ENCODE results near the gene SLC39A2. TPM values are rescaled to one million over a fixed set of nuclear protein-coding genes. Genes with fewer than 3 reads are reported as not detected.
"Not testable (repeated sequence)": the region's sequence is repeated elsewhere in the genome, so short reads cannot be mapped to it uniquely, and the experiment has no call there.

The SLC39A2 gene, protein sequence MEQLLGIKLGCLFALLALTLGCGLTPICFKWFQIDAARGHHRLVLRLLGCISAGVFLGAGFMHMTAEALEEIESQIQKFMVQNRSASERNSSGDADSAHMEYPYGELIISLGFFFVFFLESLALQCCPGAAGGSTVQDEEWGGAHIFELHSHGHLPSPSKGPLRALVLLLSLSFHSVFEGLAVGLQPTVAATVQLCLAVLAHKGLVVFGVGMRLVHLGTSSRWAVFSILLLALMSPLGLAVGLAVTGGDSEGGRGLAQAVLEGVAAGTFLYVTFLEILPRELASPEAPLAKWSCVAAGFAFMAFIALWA
- polyA plus RNA-seq (ENCODE audit: low read depth in 6 of 6), result not detected

DNA sequence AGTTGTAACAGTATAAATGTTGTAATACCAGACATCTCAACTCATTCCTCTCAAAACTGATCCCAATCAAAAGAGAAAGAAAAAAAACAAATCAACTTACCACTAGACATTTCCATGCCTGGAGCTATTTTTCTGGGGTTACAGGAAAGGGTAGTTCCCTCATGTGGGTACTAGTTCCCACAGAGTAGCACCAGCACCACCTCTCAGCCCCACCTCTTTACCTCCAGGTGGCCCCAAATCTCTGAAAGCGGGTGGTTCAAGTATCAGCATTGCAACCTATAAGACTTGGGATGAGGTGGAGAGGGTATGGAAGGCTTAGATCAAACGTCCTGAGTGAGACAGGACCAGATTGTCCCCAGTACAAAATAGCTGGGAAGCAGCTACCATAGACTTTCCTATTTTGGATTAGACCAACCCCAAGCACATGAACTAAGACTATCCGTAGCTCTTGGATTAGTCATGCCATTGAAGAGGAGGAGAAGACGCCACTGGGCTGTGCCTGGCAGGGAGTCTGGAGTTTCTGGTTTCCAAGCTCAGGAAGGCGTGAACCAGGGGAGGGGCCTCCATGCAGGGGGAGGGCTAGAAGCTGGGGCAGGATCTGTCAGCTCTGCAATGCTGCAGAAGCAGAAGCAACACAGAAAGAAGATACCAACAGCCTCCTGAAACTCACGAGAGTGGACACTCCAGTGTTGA is at the start of gene SLC39A2:
SLC39A2 (plus strand) TSS at position 620 of the 693 bp plus-strand sequence. CDS start 154 bp downstream, outside the sequence.
- no peak for DNase-seq
- Mint-ChIP-seq H3K4me3 (no peak within 1 kb of the TSS), H3K27ac (peak within 1 kb of the TSS in 4 of 6 donors; percentile 30 to 49 (median 44))

GRCh38 chr14:20954736-20955537 is 44.2 kb upstream of the SLC39A2 start, which contains the start of gene RNASE2:
Gene RNASE2 (plus strand): TSS chr14:20955487. CDS start chr14:20955772, 285 bp downstream.
- H3K9me3 Mint-ChIP-seq; ATAC-seq (ENCODE audit: low read depth in 2 of 2); H3K4me3 Mint-ChIP-seq; H3K36me3 Mint-ChIP-seq; H3K27ac Mint-ChIP-seq; H3K4me1 Mint-ChIP-seq; DNase-seq: not testable (repeated sequence)
- peaks cover 50 to 61% (median 55%) of the 10 kb centered on the region in 3 donors for H3K27me3 Mint-ChIP-seq

More for the DNA sequence above, at the start of gene SLC39A2:
- no peaks in the 10 kb centered on the region for H3K27me3 Mint-ChIP-seq
- H3K9me3 Mint-ChIP-seq, result no peaks in the 10 kb centered on the region
- peaks cover 0 to 6% (median 0%) of the 10 kb centered on the region in 3 donors for H3K4me1 Mint-ChIP-seq
- ATAC-seq (ENCODE audit: low read depth in 2 of 2), result no peak
- peaks cover 14 to 25% of the 10 kb centered on the region in 2 donors for H3K36me3 Mint-ChIP-seq

DNA sequence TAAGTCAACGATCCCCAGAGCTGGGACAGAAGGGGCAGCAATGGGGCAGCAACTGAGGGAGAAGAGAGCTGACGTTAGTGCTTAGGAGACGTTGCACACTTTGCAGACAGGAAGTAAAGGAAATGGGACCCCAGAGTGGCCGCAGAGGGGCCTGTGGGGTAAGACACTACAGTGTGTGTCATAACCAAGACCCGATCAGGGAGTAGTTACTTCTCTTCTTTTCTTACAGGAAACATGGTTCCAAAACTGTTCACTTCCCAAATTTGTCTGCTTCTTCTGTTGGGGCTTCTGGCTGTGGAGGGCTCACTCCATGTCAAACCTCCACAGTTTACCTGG is 43.6 kb upstream of the SLC39A2 start:
- not testable (repeated sequence) for H3K9me3 Mint-ChIP-seq; H3K4me3 Mint-ChIP-seq; DNase-seq; H3K27ac Mint-ChIP-seq; H3K36me3 Mint-ChIP-seq; H3K4me1 Mint-ChIP-seq; ATAC-seq (ENCODE audit: low read depth in 2 of 2)
- peaks cover 45 to 56% (median 50%) of the 10 kb centered on the region in 3 donors for H3K27me3 Mint-ChIP-seq

DNA sequence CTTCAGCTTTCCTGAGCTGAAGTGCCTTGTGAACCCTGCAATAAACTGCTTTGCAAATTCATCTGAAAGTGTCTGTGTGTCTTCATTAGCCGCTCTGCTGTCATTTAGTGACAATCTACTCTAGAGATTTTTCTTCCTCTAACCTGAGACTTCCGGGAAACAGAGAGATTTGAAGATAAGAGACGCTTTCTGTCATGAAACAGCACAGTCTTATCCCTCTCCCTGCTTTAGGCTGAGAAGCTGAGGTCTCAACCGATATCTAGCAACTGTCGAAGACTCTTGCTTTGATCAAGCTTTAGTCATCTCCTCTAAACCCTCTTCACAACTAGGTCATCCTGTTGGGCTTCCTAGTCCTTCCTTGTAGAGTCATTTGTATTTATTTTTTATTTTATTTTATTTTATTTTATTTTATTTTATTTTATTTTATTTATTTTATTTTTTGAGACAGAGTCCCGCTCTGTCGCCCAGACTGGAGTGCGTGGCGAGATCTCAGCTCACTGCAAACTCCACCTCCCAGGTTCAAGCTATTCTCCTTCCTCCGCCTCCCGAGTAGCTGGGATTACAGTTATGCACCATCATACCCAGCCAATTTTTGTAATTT is 42.6 kb upstream of the SLC39A2 start:
- H3K27ac Mint-ChIP-seq, result no peak overlapping the region
- H3K27me3 Mint-ChIP-seq, result peaks cover 40 to 53% (median 49%) of the 10 kb centered on the region in 3 donors
- H3K4me3 Mint-ChIP-seq, result no peak overlapping the region
- no peaks in the 10 kb centered on the region for H3K36me3 Mint-ChIP-seq
- DNase-seq (no peak), ATAC-seq (ENCODE audit: low read depth in 2 of 2) (no peak)
- peaks cover 0 to 5% (median 4%) of the 10 kb centered on the region in 3 donors for H3K4me1 Mint-ChIP-seq
- no peaks in the 10 kb centered on the region for H3K9me3 Mint-ChIP-seq

DNA sequence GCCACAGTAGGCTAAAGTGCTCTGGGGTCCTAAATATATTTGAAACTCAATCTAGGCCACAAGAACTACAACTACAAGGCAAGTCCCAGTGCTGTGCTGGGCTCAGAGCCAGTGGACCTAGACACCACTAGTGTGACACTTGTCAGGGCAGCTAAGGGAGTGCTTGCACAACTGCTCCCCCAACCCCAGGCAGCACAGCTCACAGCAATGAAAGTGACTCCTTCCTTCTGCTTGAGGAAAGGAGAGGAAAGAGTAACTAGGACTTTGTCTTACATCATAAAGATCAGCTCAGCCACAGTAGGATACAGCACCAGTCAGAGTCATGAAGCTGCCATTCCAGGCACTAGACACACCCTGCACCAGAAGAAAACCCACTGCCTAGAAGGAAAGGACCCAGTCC is 40.1 kb upstream of the SLC39A2 start:
- ATAC-seq (ENCODE audit: low read depth in 2 of 2); DNase-seq; H3K9me3 Mint-ChIP-seq; H3K27ac Mint-ChIP-seq; H3K4me3 Mint-ChIP-seq; H3K4me1 Mint-ChIP-seq; H3K36me3 Mint-ChIP-seq: not testable (repeated sequence)
- peaks cover 33 to 49% (median 35%) of the 10 kb centered on the region in 3 donors for H3K27me3 Mint-ChIP-seq

DNA sequence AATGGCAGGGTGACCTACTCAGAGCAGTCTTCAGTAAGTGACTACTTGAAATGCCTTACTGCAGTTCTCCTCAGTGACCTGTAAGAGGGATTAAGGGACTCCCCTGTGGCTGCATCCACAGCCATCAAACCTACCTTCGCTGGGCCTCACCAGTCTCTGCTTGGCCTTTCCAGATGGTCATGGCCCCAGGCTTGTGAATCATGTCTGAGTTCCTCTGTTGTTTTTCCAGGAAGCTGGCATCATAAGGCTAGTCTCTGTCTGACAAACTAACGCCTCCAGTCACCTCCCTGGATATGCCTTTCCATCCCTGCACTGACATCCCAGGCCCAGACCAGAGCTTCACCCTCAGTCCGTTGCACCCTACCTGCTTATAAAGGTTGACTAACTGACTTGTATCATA is 29.8 kb upstream of the SLC39A2 start:
- H3K36me3 Mint-ChIP-seq, result no peaks in the 10 kb centered on the region
- ATAC-seq (ENCODE audit: low read depth in 2 of 2), result no peak
- H3K27ac Mint-ChIP-seq, result no peak overlapping the region
- H3K4me3 Mint-ChIP-seq, result no peak overlapping the region
- H3K9me3 Mint-ChIP-seq, result no peaks in the 10 kb centered on the region
- no peak for DNase-seq
- peaks cover 4 to 12% (median 12%) of the 10 kb centered on the region in 3 donors for H3K4me1 Mint-ChIP-seq
- peaks cover 56 to 57% (median 56%) of the 10 kb centered on the region in 3 donors for H3K27me3 Mint-ChIP-seq

DNA sequence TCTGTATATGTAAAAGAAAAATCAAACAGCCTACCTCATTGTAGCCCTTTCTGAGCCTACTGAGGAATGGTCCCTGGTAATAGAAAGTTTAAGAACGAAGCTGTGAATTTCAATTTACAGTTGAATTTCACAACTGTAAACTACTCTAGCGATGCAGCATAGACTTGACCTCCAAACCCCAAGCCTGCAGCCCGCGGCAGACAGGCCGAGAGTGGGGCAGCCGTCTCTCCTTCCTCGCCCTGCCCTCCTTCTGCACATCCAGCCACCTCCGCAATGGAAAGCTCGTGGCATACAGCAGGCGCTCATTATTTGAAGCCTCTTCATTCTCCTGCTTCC is 28.5 kb upstream of the SLC39A2 start:
- Mint-ChIP-seq H3K36me3 (no peaks in the 10 kb centered on the region), H3K4me1 (peaks cover 4 to 12% (median 12%) of the 10 kb centered on the region in 3 donors), H3K9me3 (no peaks in the 10 kb centered on the region), H3K27ac (peak overlapping the region in 2 of 6 donors; percentile 22 to 83), H3K27me3 (peaks cover 47 to 56% (median 50%) of the 10 kb centered on the region in 3 donors), H3K4me3 (peak overlapping the region; percentile 82 to 95 (median 91))
- DNase-seq, result no peak
- peak; percentile 2 for ATAC-seq (ENCODE audit: low read depth in 2 of 2)

DNA sequence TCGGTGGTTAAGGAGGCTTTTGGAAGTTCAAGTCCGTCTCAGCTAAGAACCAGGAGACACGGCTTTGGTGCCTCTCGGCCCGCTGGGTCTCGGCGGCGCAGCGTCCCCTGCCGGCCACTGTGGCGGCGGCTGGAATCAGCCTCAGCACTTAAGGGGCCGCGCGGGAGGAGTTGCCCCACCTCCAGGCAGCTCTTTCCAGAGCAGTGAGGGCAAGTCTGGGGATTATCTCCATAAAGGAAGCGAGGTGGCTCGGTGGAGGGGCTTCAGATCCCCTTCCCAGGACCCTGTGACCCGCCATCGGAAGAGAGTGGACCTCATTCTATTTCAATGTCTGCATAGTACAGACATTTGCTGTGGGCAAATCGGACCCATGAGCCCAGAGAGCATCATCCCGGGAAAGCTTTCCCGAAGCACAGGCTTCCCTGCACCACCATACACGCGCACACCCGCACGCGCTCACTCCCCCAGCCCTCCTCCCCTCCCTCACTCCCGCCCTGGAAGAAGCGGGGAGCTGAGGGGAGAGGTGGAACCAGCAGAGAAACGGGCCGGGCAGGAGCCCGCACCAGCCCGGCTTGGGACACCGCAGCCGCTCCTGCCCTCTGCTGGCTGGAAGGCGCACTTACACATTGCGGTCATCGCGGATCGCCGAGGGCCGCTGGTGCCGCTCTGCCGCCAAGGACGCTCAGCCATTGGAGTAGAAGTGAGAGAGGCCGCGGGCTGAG is 27.9 kb upstream of the SLC39A2 start:
- Mint-ChIP-seq H3K4me1 (peaks cover 4 to 12% (median 12%) of the 10 kb centered on the region in 3 donors), H3K36me3 (no peaks in the 10 kb centered on the region), H3K4me3 (peak overlapping the region; percentile 82 to 95 (median 91)), H3K27ac (peak overlapping the region in 4 of 6 donors; percentile 8 to 83 (median 42)), H3K9me3 (no peaks in the 10 kb centered on the region), H3K27me3 (peaks cover 47 to 56% (median 50%) of the 10 kb centered on the region in 3 donors)
- ATAC-seq (ENCODE audit: low read depth in 2 of 2) (peak; percentile 85 to 89), DNase-seq (peak; percentile 75)

DNA sequence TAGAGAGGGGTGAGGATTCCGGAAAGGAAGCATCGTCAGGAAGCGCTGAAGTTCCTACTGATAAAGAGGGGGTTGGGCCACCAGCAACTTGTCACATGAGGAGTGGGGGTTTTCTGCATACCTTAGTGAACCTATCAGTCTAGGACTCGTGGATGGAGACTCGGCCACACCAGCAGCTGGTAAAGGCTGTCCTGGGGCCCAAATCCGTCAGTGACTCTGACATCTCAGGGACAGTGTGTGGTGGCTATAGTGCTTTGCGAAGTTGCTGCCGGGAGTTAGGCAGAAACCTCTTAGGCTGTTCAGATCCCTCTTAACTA is 27.4 kb upstream of the SLC39A2 start:
- peak; percentile 25 to 29 for ATAC-seq (ENCODE audit: low read depth in 2 of 2)
- Mint-ChIP-seq H3K27me3 (peaks cover 47 to 56% (median 50%) of the 10 kb centered on the region in 3 donors), H3K27ac (peak overlapping the region in 3 of 6 donors; percentile 8 to 63 (median 49)), H3K9me3 (no peaks in the 10 kb centered on the region), H3K36me3 (no peaks in the 10 kb centered on the region), H3K4me1 (peaks cover 4 to 12% (median 12%) of the 10 kb centered on the region in 3 donors), H3K4me3 (peak overlapping the region; percentile 82 to 95 (median 91))
- DNase-seq, result no peak

GRCh38 chr14:20973501-20973900 is 25.6 kb upstream of the SLC39A2 start:
- H3K9me3 Mint-ChIP-seq, result no peaks in the 10 kb centered on the region

GRCh38 chr14:20976291-20976690 is 22.8 kb upstream of the SLC39A2 start:
- DNase-seq, result no peak
- Mint-ChIP-seq H3K27ac (no peak overlapping the region), H3K4me3 (no peak overlapping the region), H3K27me3 (peaks cover 31 to 60% (median 56%) of the 10 kb centered on the region in 3 donors), H3K9me3 (no peaks in the 10 kb centered on the region), H3K36me3 (no peaks in the 10 kb centered on the region), H3K4me1 (peaks cover 4 to 6% (median 5%) of the 10 kb centered on the region in 3 donors)
- no peak for ATAC-seq (ENCODE audit: low read depth in 2 of 2)

More at GRCh38 chr14:20973501-20973900, 25.6 kb upstream of the SLC39A2 start:
- Mint-ChIP-seq H3K36me3 (no peaks in the 10 kb centered on the region), H3K27me3 (peaks cover 38 to 45% (median 44%) of the 10 kb centered on the region in 3 donors), H3K27ac (peak overlapping the region in 1 of 6 donors; percentile 92), H3K4me3 (no peak overlapping the region), H3K4me1 (peaks cover 4 to 12% (median 12%) of the 10 kb centered on the region in 3 donors)
- no peak for ATAC-seq (ENCODE audit: low read depth in 2 of 2)
- DNase-seq, result no peak

DNA sequence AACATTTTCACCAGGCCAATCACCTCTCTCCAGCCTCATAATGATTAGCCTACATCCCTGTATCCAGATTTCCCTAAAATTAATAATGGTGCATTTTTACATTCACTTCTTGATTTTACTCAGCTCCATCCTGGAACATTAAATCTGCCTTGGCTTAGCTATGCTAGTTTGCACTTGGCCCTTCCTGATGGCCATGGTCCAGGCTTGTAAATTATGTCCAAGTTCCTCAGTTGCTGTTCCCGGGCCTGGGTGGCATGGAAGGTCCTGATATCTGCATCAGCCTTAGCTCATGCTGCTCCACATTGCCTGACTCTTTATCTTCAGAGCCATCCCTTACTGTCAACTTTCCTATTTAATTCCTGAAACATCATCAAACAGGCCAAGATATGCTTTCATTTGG is 20.4 kb upstream of the SLC39A2 start:
- no peaks in the 10 kb centered on the region for H3K4me1 Mint-ChIP-seq
- DNase-seq, result no peak
- ATAC-seq (ENCODE audit: low read depth in 2 of 2), result no peak
- peaks cover 15 to 60% (median 42%) of the 10 kb centered on the region in 3 donors for H3K27me3 Mint-ChIP-seq
- no peaks in the 10 kb centered on the region for H3K36me3 Mint-ChIP-seq
- no peaks in the 10 kb centered on the region for H3K9me3 Mint-ChIP-seq
- H3K27ac Mint-ChIP-seq, result no peak overlapping the region
- no peak overlapping the region for H3K4me3 Mint-ChIP-seq
